Measurements from ENCODE around the gene CNGA4. TPM values are rescaled to one million over a fixed set of nuclear protein-coding genes. Genes with fewer than 3 reads are reported as not detected.

The CNGA4 gene, protein sequence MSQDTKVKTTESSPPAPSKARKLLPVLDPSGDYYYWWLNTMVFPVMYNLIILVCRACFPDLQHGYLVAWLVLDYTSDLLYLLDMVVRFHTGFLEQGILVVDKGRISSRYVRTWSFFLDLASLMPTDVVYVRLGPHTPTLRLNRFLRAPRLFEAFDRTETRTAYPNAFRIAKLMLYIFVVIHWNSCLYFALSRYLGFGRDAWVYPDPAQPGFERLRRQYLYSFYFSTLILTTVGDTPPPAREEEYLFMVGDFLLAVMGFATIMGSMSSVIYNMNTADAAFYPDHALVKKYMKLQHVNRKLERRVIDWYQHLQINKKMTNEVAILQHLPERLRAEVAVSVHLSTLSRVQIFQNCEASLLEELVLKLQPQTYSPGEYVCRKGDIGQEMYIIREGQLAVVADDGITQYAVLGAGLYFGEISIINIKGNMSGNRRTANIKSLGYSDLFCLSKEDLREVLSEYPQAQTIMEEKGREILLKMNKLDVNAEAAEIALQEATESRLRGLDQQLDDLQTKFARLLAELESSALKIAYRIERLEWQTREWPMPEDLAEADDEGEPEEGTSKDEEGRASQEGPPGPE
- not detected for total RNA-seq
- long read RNA-seq = 0 reads

- intact Hi-C loops (cut with DNase I) = loop anchor here (10.0 kb wide), 1 partner anchor 236 kb away; the partner anchor contains the start of gene TRIM3
- DNase-seq (ENCODE audit: missing footprints) = no peak
- ATAC-seq = no peak
These were observed at the start of gene CNGA4 for GRCh38 chr11:6238902-6239301. Gene CNGA4 (plus strand): TSS chr11:6239089. CDS start chr11:6239207, 118 bp downstream.

- no peak for DNase-seq (ENCODE audit: missing footprints)
- intact Hi-C loops (cut with DNase I) = no loop called here
- no peak for ATAC-seq
These were observed 47.1 kb upstream of the CNGA4 start for GRCh38 chr11:6191742-6192141.

DNA sequence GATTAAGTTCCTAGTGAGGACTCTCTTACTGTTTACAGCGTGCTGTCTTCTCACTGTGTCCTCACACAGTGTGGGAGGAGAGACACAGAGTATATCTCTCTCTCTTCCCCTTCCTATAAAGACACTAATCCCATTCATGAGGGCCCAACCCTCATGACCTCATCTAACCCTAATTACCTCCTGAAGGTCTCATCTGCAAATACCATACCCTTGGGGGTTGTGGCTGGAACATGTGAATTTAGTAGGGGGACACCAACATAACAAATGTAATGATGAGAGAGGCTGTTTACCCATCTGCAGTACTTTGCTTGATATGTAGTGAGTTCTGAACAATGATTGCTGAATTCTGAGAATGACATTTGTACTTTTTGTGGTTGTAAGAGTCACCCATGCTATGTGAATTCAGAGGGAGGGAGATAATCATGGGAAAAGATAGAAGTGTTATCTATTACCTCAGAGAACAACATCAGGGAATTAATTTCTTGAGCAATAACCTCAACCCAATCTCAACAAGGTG, 44.8 kb upstream of the CNGA4 start:
- ATAC-seq (no peak), DNase-seq (ENCODE audit: missing footprints) (no peak)
- intact Hi-C loops (cut with DNase I) = no loop called here

DNA sequence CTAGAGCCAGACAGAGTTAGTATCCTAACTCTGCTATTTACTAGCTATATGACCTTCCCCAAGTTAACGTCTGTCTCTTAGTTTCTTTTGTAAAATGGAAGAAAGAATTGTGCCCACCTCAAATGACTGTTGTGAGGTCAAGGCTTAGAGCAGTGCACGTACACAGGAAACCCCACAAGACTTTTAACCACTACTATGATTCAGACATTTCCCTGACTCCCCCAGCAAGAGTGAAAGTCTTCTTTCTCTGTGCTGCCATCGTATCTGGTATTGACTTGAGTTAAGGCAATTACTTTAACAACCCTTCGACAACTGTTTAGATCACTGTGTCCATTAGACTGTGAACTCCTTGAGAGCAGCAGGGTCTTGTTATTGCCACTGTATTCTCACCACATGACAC, 42.5 kb upstream of the CNGA4 start:
- DNase-seq (ENCODE audit: missing footprints) = no peak
- intact Hi-C loops (cut with DNase I) = no loop called here
- ATAC-seq = no peak

GRCh38 chr11:6197466-6198200, 41.3 kb upstream of the CNGA4 start:
- no peak for DNase-seq (ENCODE audit: missing footprints)
- ATAC-seq = no peak
- intact Hi-C loops (cut with DNase I) = no loop called here

- intact Hi-C loops (cut with DNase I) = no loop called here
These were observed 39.6 kb upstream of the CNGA4 start, which contains the start of gene OR52W1 for GRCh38 chr11:6199174-6199810. Gene OR52W1 (plus strand): TSS chr11:6199224. CDS start chr11:6199224, 0 bp downstream.

DNA sequence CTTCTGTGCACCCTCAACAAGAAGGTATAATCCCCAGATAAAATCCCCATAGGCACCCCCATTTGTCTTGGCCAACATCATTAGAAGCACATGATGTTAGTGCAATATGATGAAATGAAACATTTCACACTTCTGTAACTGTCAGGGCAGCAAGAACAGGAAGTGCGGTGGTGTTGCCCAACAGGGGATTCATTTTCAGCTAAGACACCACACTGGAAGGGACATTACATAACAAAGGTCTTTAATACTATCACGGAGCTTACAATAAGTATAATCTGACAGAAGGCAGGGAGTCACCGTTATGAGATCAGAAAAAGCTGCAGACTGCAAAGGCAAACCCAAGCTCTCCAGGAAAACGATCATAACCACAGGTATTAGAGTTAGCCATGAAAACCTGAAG, 37.9 kb upstream of the CNGA4 start:
- intact Hi-C loops (cut with DNase I) = no loop called here
- ATAC-seq (peak; percentile 53), DNase-seq (ENCODE audit: missing footprints) (peak; percentile 86)

More at GRCh38 chr11:6199174-6199810, 39.6 kb upstream of the CNGA4 start, which contains the start of gene OR52W1:
- DNase-seq (ENCODE audit: missing footprints) (no peak), ATAC-seq (peak; percentile 11)

- intact Hi-C loops (cut with DNase I) = no loop called here
- DNase-seq (ENCODE audit: missing footprints) (no peak), ATAC-seq (no peak)
These were observed 37.4 kb upstream of the CNGA4 start for GRCh38 chr11:6201481-6201880.

- DNase-seq (ENCODE audit: missing footprints) (no peak), ATAC-seq (no peak)
- intact Hi-C loops (cut with DNase I) = no loop called here
These were observed 36.8 kb upstream of the CNGA4 start for GRCh38 chr11:6202041-6202440.

- intact Hi-C loops (cut with DNase I) = no loop called here
- ATAC-seq (no peak), DNase-seq (ENCODE audit: missing footprints) (no peak)
These were observed 35.6 kb upstream of the CNGA4 start for GRCh38 chr11:6203327-6203726.

GRCh38 chr11:6204706-6205105, 34.2 kb upstream of the CNGA4 start:
- intact Hi-C loops (cut with DNase I) = no loop called here
- ATAC-seq (no peak), DNase-seq (ENCODE audit: missing footprints) (no peak)

- no peak for ATAC-seq
- DNase-seq (ENCODE audit: missing footprints) = no peak
- intact Hi-C loops (cut with DNase I) = no loop called here
These were observed 33.5 kb upstream of the CNGA4 start, which contains the start of gene C11orf42 for GRCh38 chr11:6205366-6205765. Gene C11orf42 (plus strand): TSS chr11:6205557. CDS start chr11:6205616, 59 bp downstream.

DNA sequence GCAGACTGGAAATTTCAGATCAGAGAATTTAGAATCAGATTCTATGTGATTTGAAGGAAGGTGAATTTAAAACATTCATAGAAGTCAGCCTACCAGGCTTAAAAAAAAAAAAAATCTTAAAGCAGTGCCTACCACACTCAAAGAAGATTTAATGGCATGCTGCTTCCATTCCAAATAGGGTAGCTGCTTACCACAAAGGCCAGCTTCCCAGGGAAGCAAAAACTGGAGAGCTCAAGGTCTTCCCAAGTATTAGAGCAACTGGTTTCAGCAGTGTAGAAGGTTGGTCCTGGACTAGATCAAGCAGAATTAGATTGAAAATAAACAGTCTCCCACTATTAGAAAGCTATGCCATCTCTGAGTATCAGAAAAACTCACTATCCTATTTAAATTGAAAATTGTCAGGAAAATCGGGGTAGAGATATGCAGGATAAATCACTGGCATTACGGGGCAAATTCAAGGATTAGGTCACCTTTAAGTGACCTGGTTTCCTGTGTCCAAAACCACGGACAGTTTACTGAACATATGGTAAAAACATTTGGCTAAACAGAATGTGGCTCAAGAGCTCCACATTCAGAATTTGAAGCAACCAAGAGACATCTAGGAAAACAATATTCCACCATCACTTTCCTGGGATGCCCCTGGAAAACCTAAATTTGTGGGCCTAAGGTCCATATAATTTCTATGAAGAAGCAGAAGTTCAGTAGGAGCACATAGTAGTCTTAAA, 32.3 kb upstream of the CNGA4 start:
- ATAC-seq (no peak), DNase-seq (ENCODE audit: missing footprints) (no peak)
- intact Hi-C loops (cut with DNase I) = no loop called here

GRCh38 chr11:6209801-6210200, 29.1 kb upstream of the CNGA4 start:
- ATAC-seq (no peak), DNase-seq (ENCODE audit: missing footprints) (no peak)
- intact Hi-C loops (cut with DNase I) = no loop called here

GRCh38 chr11:6210274-6210955, 28.5 kb upstream of the CNGA4 start:
- no peak for ATAC-seq

GRCh38 chr11:6214530-6214929, 24.4 kb upstream of the CNGA4 start:
- no peak for DNase-seq (ENCODE audit: missing footprints)
- intact Hi-C loops (cut with DNase I) = no loop called here
- no peak for ATAC-seq

More at GRCh38 chr11:6210274-6210955, 28.5 kb upstream of the CNGA4 start:
- DNase-seq (ENCODE audit: missing footprints) = no peak
- intact Hi-C loops (cut with DNase I) = no loop called here

GRCh38 chr11:6216501-6216900, 22.4 kb upstream of the CNGA4 start:
- intact Hi-C loops (cut with DNase I) = no loop called here

DNA sequence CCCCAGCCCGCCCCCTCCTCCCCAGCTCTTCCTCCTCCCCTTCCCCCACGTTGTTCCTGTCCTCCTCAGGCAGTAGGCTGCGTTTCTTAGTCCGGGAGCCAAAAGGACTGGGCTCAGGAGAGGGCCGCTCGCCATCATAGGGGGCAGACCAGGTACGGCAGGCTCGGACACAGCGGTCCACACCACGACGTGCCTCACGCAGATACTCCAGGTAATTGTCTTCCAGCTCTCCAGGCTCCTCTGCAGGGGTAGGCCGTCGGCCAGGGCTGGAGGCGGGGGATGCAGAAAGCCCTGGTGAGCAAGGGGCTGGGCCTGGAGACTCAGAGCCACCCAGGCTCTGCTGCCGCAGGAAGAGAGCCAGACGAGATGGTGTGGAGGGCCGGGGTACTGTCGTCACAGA, 21.2 kb upstream of the CNGA4 start:
- no peak for ATAC-seq
- DNase-seq (ENCODE audit: missing footprints) = no peak
- intact Hi-C loops (cut with DNase I) = no loop called here

More at GRCh38 chr11:6216501-6216900, 22.4 kb upstream of the CNGA4 start:
- DNase-seq (ENCODE audit: missing footprints) (no peak), ATAC-seq (no peak)

Measured in Right ventricle myocardium inferior (tissue), 1 donor.